ENCODE data around the gene NDOR1.

Gene NDOR1

DNA sequence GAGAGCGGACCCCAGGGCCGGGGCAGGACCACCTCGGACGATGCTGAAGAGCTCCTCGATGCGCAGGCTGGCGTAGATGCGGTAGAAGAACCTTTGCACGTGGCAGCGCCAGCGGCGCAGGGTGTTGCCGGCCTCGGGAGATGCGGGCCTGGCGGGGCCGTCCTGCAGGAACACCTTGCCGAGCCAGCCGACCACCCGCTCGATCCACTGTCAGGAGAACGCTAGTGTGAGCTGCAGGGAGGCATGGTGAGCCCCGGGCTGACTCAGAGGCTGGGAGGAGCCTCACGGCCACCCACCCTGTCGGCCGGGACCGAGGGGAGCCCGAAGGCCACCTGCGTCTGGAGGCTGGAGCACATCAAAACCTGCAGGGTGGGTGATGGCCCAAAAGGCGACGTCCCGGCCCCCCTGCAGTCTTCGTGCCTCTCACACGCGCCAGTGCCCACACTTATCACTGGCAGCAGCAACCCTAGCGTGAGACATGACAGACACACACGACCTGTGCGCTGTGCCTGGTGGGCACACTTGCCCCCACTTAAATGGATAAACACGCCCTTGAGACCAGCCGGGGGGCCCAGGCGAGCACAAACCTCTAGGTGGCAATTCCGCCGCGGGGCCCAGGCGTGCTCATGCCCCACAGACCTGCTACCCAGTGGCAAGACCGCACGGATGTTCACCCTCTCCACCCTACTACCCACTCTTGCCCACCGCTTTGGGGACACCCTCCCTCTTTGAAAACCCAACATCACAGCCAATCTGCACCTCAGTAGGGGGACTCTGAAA is 20.4 kb upstream of the NDOR1 start:
- TF ChIP-seq, protein P1, sequence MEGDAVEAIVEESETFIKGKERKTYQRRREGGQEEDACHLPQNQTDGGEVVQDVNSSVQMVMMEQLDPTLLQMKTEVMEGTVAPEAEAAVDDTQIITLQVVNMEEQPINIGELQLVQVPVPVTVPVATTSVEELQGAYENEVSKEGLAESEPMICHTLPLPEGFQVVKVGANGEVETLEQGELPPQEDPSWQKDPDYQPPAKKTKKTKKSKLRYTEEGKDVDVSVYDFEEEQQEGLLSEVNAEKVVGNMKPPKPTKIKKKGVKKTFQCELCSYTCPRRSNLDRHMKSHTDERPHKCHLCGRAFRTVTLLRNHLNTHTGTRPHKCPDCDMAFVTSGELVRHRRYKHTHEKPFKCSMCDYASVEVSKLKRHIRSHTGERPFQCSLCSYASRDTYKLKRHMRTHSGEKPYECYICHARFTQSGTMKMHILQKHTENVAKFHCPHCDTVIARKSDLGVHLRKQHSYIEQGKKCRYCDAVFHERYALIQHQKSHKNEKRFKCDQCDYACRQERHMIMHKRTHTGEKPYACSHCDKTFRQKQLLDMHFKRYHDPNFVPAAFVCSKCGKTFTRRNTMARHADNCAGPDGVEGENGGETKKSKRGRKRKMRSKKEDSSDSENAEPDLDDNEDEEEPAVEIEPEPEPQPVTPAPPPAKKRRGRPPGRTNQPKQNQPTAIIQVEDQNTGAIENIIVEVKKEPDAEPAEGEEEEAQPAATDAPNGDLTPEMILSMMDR (IDR thresholded peaks at IDR 0.05; ENCODE audit: control insufficient read depth, insufficient read depth, low read depth, low read length, missing control alignments) = no peak
- no peak overlapping the region for H3K4me3 ChIP-seq (ENCODE audit: control insufficient read depth, low read depth, low read length)
- no peak for DNase-seq (ENCODE audit: low read depth)

DNA sequence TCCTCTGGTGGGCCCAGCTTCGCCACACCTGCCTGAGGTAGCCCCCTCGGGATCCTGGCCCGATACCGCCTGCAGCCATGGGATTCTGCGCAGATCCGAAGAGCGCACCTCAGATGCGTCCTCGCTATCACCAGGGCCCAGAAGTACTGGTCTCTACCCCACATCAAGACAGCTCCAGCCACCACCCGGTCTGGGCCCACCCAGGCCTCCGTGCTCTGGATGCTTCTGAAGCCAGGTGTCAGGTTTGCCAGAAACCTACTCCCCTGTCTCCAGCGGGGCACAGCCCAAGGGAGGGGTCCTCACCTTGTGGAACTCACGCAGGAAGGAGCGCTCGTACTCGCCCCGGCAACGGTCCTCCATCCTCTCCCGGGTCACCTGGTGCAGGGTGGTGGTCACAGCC is 19.6 kb upstream of the NDOR1 start:
- H3K4me3 ChIP-seq (ENCODE audit: control insufficient read depth, low read depth, low read length) = no peak overlapping the region
- TF ChIP-seq, protein P1 (IDR thresholded peaks at IDR 0.05; ENCODE audit: control insufficient read depth, insufficient read depth, low read depth, low read length, missing control alignments) = no peak
- DNase-seq (ENCODE audit: low read depth) = no peak

DNA sequence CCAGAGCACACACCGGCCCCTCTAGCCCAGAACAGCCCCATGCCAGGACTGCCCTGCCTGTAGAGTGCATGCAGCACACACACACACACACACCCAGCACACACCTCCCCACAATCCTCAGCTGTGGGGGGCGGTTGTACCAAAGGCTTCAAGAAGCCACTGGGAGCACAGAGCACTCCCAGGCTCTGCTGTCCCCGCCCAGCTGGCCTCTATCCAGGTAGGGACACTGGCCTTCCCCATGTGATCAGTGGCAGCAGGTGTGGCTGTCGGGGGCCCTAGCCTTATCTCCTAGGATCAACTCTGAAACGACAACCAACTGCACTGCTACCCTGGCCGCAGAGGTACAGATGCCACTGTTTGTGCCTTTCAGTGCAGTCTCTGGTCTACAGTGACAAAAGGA is 19.1 kb upstream of the NDOR1 start:
- DNase-seq (ENCODE audit: low read depth) = no peak
- TF ChIP-seq, protein P1 (IDR thresholded peaks at IDR 0.05; ENCODE audit: control insufficient read depth, insufficient read depth, low read depth, low read length, missing control alignments) = no peak
- H3K4me3 ChIP-seq (ENCODE audit: control insufficient read depth, low read depth, low read length) = no peak overlapping the region

DNA sequence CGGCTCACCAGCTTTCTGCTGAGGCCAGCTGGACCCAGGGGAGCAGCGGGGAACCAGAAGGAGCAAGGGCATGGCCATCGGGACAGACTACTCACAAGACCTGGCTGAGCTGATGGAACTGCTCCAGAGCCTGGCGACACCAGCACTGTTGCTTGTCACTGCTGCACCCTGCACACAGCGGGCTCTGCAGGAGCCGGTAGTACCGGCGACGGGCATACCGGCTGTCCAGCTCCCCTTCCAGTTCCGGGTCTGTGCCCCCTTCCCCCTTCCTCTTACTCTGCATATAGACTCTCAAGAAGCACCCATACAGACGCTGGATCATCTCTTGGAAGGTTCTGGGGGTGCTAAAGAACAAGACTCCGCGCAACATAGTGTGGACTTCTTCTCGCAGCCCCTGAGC is 18.1 kb upstream of the NDOR1 start:
- TF ChIP-seq, protein P1 (IDR thresholded peaks at IDR 0.05; ENCODE audit: control insufficient read depth, insufficient read depth, low read depth, low read length, missing control alignments) = no peak
- no peak for DNase-seq (ENCODE audit: low read depth)
- peak overlapping the region; percentile 98 for H3K4me3 ChIP-seq (ENCODE audit: control insufficient read depth, low read depth, low read length)

DNA sequence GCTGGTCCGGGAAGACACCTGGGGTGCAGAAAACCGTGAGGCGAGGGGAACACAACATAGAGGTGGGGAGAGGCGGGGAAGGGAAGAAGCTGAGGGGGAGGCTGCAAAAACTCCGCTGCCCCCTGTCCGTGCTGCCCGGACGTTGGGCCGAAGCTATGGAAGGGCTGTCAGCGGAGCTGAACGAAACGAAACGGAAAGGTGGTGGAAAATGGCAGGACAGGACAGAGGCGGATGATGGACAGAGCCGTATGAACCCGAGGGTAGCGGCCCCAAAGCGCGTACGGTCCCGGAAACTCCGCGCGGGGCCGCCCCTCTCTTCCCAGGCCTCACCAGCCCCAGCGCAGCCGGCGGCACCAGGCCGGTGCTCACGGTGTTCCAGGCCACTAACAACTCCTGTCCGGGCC is 17.4 kb upstream of the NDOR1 start:
- TF ChIP-seq, protein P1 (IDR thresholded peaks at IDR 0.05; ENCODE audit: control insufficient read depth, insufficient read depth, low read depth, low read length, missing control alignments) = no peak
- peak overlapping the region; percentile 98 for H3K4me3 ChIP-seq (ENCODE audit: control insufficient read depth, low read depth, low read length)
- DNase-seq (ENCODE audit: low read depth) = no peak

DNA sequence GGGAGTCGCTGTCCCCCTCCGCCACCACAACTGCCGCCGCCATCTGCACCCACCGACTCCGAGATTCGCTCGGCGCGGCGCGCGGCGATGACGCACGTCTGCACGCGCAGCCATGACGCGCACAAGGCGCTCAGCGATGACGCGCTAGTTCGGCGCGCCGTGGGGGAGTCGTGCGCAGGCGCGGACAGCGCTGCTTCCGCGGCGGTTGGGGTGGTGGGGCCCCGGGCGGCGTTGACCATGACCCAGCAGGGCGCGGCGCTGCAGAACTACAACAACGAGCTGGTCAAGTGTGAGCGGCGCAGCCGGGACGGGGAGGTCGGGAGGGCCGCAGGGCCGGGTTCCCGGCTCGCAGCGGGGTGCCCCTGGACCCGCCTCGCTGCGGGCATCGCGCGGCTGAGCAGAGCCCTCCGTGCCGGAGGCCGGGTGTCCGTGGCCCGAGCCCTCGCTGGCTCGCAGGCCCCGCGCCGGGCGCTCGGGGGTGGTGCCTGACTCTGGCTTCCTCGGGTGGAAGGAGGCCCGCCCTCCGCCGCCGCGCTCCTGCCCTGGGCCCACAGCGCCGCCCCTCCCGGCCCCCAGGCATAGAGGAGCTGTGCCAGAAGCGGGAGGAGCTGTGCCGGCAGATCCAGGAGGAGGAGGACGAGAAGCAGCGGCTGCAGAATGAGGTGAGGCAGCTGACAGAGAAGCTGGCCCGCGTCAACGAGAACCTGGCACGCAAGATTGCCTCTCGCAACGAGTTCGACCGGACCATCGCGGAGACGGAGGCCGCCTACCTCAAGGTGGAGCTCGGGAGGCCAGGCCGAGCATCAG is 16.8 kb upstream of the NDOR1 start, which contains the start of the genes ANAPC2 and SSNA1:
Gene ANAPC2 (minus strand): TSS at position 71 of the 807 bp plus-strand sequence. CDS start 28 bp downstream, at position 43.
Gene SSNA1 (plus strand): TSS at position 187 of the 807 bp plus-strand sequence. CDS start 51 bp downstream, at position 238.
- peak; percentile 64 for DNase-seq (ENCODE audit: low read depth)
- TF ChIP-seq, protein P1 (IDR thresholded peaks at IDR 0.05; ENCODE audit: control insufficient read depth, insufficient read depth, low read depth, low read length, missing control alignments) = peak; percentile 57
- H3K4me3 ChIP-seq (ENCODE audit: control insufficient read depth, low read depth, low read length) = peak within 1 kb of the TSS; percentile 98

Measured in AG09309 (cell line).